ENCODE data around the gene IP6K3.

GRCh38 chr6:33744895-33745546 is 1.7 kb downstream of the IP6K3 start:
- TF ChIP-seq REST (IDR thresholded peaks at IDR 0.05; ENCODE audit: insufficient read depth in 1 of 2, low read depth in 2 of 2, low read length in 2 of 2) (no peak), POLR2AphosphoS5 (IDR thresholded peaks at IDR 0.05; ENCODE audit: low read depth, low read length) (no peak), SIN3A (IDR thresholded peaks at IDR 0.05; ENCODE audit: borderline replicate concordance, insufficient read depth, low read length) (no peak)

Measured in PFSK-1 (cell line).